ENCODE results near the gene TAS2R43.

The TAS2R43 gene

GRCh38 chr12:11075642-11076041 is 16.5 kb downstream of the TAS2R43 start:
- no peak overlapping the region for H3K27ac ChIP-seq (ENCODE audit: low read depth, low read length)
- no peaks in the 10 kb centered on the region for H3K4me1 ChIP-seq (ENCODE audit: control insufficient read depth, low read length)
- no peaks in the 10 kb centered on the region for H3K9me3 ChIP-seq (ENCODE audit: control insufficient read depth, insufficient read depth, low read length)
- H3F3A ChIP-seq (ENCODE audit: control insufficient read depth, insufficient read depth): no peaks in the 10 kb centered on the region
- no peaks in the 10 kb centered on the region for H3K9me2 ChIP-seq (replicated peaks; ENCODE audit: control insufficient read depth, low read length)
- no peaks in the 10 kb centered on the region for H3K36me3 ChIP-seq (ENCODE audit: control insufficient read depth, low read length)
- TF ChIP-seq EZH2phosphoT487 (IDR thresholded peaks at IDR 0.05; ENCODE audit: borderline replicate concordance, low read length): no peak
- TF ChIP-seq CTCF (IDR thresholded peaks at IDR 0.05; ENCODE audit: low read depth, low read length, poor library complexity, severe bottlenecking): no peak
- no peak overlapping the region for H3K4me3 ChIP-seq (ENCODE audit: low read length)
- no peaks in the 10 kb centered on the region for H3K79me2 ChIP-seq (ENCODE audit: control insufficient read depth, low read length)
- H3K27me3 ChIP-seq (ENCODE audit: control insufficient read depth, low read length): no peaks in the 10 kb centered on the region
- no peaks in the 10 kb centered on the region for H4K20me1 ChIP-seq (ENCODE audit: control insufficient read depth, insufficient read depth, low read depth, low read length)
- no peak overlapping the region for H3K4me2 ChIP-seq (ENCODE audit: low read length)

- Histone ChIP-seq H3K4me1 (ENCODE audit: control insufficient read depth, low read length) (no peaks in the 10 kb centered on the region), H3K4me2 (ENCODE audit: low read length) (no peak overlapping the region), H3K27me3 (ENCODE audit: control insufficient read depth, low read length) (no peaks in the 10 kb centered on the region), H3K36me3 (ENCODE audit: control insufficient read depth, low read length) (no peaks in the 10 kb centered on the region), H4K20me1 (ENCODE audit: control insufficient read depth, insufficient read depth, low read depth, low read length) (no peaks in the 10 kb centered on the region), H3K9me3 (ENCODE audit: control insufficient read depth, insufficient read depth, low read length) (no peaks in the 10 kb centered on the region), H3K79me2 (ENCODE audit: control insufficient read depth, low read length) (no peaks in the 10 kb centered on the region), H3F3A (ENCODE audit: control insufficient read depth, insufficient read depth) (no peaks in the 10 kb centered on the region), H3K27ac (ENCODE audit: low read depth, low read length) (no peak overlapping the region), H3K9me2 (replicated peaks; ENCODE audit: control insufficient read depth, low read length) (no peaks in the 10 kb centered on the region), H3K4me3 (ENCODE audit: low read length) (no peak overlapping the region)
- no peak for TF ChIP-seq CTCF (IDR thresholded peaks at IDR 0.05; ENCODE audit: low read depth, low read length, poor library complexity, severe bottlenecking)
- no peak for TF ChIP-seq EZH2phosphoT487 (IDR thresholded peaks at IDR 0.05; ENCODE audit: borderline replicate concordance, low read length)
Measured at GRCh38 chr12:11071414-11071813, 20.7 kb downstream of the TAS2R43 start.

GRCh38 chr12:11070999-11071398 is 21.1 kb downstream of the TAS2R43 start:
- Histone ChIP-seq H4K20me1 (ENCODE audit: control insufficient read depth, insufficient read depth, low read depth, low read length) (no peaks in the 10 kb centered on the region), H3K9me2 (replicated peaks; ENCODE audit: control insufficient read depth, low read length) (no peaks in the 10 kb centered on the region), H3K36me3 (ENCODE audit: control insufficient read depth, low read length) (no peaks in the 10 kb centered on the region), H3K27me3 (ENCODE audit: control insufficient read depth, low read length) (no peaks in the 10 kb centered on the region), H3K4me3 (ENCODE audit: low read length) (no peak overlapping the region), H3K4me1 (ENCODE audit: control insufficient read depth, low read length) (no peaks in the 10 kb centered on the region), H3K27ac (ENCODE audit: low read depth, low read length) (no peak overlapping the region), H3K4me2 (ENCODE audit: low read length) (no peak overlapping the region), H3K79me2 (ENCODE audit: control insufficient read depth, low read length) (no peaks in the 10 kb centered on the region), H3F3A (ENCODE audit: control insufficient read depth, insufficient read depth) (no peaks in the 10 kb centered on the region), H3K9me3 (ENCODE audit: control insufficient read depth, insufficient read depth, low read length) (no peaks in the 10 kb centered on the region)
- TF ChIP-seq EZH2phosphoT487 (IDR thresholded peaks at IDR 0.05; ENCODE audit: borderline replicate concordance, low read length) (no peak), CTCF (IDR thresholded peaks at IDR 0.05; ENCODE audit: low read depth, low read length, poor library complexity, severe bottlenecking) (no peak)

Measured in DOHH2 (cell line).